ENCODE data around the gene IFNB1. TPM values are rescaled to one million over a fixed set of nuclear protein-coding genes. Genes with fewer than 3 reads are reported as not detected.

The IFNB1 gene
- total and polyA plus RNA-seq, 4 donors: not detected

DNA sequence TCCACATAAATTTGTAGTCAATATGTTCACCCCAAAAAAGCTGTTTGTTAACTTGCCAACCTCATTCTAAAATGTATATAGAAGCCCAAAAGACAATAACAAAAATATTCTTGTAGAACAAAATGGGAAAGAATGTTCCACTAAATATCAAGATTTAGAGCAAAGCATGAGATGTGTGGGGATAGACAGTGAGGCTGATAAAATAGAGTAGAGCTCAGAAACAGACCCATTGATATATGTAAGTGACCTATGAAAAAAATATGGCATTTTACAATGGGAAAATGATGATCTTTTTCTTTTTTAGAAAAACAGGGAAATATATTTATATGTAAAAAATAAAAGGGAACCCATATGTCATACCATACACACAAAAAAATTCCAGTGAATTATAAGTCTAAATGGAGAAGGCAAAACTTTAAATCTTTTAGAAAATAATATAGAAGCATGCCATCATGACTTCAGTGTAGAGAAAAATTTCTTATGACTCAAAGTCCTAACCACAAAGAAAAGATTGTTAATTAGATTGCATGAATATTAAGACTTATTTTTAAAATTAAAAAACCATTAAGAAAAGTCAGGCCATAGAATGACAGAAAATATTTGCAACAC is 6.6 kb upstream of the IFNB1 start (continued):
- TF ChIP-seq, protein P1, sequence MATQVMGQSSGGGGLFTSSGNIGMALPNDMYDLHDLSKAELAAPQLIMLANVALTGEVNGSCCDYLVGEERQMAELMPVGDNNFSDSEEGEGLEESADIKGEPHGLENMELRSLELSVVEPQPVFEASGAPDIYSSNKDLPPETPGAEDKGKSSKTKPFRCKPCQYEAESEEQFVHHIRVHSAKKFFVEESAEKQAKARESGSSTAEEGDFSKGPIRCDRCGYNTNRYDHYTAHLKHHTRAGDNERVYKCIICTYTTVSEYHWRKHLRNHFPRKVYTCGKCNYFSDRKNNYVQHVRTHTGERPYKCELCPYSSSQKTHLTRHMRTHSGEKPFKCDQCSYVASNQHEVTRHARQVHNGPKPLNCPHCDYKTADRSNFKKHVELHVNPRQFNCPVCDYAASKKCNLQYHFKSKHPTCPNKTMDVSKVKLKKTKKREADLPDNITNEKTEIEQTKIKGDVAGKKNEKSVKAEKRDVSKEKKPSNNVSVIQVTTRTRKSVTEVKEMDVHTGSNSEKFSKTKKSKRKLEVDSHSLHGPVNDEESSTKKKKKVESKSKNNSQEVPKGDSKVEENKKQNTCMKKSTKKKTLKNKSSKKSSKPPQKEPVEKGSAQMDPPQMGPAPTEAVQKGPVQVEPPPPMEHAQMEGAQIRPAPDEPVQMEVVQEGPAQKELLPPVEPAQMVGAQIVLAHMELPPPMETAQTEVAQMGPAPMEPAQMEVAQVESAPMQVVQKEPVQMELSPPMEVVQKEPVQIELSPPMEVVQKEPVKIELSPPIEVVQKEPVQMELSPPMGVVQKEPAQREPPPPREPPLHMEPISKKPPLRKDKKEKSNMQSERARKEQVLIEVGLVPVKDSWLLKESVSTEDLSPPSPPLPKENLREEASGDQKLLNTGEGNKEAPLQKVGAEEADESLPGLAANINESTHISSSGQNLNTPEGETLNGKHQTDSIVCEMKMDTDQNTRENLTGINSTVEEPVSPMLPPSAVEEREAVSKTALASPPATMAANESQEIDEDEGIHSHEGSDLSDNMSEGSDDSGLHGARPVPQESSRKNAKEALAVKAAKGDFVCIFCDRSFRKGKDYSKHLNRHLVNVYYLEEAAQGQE (IDR thresholded peaks at IDR 0.05): no peak
- TF ChIP-seq JUND (IDR thresholded peaks at IDR 0.05): no peak
- TF ChIP-seq, protein P2, sequence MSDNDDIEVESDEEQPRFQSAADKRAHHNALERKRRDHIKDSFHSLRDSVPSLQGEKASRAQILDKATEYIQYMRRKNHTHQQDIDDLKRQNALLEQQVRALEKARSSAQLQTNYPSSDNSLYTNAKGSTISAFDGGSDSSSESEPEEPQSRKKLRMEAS (IDR thresholded peaks at IDR 0.05): no peak
- no peak for TF ChIP-seq TAF1 (conservative IDR thresholded peaks at IDR 0.05)

DNA sequence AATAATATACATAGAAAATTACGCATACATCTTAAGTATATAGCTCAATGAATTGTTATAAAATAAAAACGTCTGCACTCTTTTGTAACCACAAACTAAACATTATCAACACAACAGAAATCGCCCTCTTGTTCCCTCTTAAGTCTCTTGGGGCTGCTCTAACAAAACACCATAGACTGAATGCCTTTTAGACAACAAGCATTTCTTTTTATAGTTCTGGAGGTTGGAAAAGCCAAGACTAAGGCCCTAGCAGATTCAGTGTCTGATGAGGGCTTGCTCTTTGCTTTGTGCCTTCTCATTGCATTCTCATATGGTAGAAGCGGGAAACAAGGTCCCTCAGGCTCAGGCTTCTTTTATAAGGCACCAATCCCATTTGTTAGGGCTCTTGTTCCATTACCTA is 4.9 kb upstream of the IFNB1 start:
- Histone ChIP-seq H3K9ac (ENCODE audit: low read depth in 1 of 2, low read length in 2 of 2) (no peak overlapping the region), H3K4me1 (ENCODE audit: control insufficient read depth in 4 of 4, insufficient read depth in 4 of 4, low read length in 3 of 4) (no peaks in the 10 kb centered on the region), H3K27ac (ENCODE audit: low read depth in 1 of 2, low read length in 2 of 2) (no peak overlapping the region), H3K9me3 (ENCODE audit: control insufficient read depth in 4 of 4, low read length in 3 of 4) (peaks cover 0 to 2% (median 0%) of the 10 kb centered on the region in 4 donors), H3K36me3 (ENCODE audit: control insufficient read depth in 4 of 4, insufficient read depth in 3 of 4, low read depth in 1 of 4, low read length in 3 of 4) (no peaks in the 10 kb centered on the region), H3K27me3 (ENCODE audit: control insufficient read depth in 4 of 4, insufficient read depth in 4 of 4, low read length in 3 of 4) (no peaks in the 10 kb centered on the region), H3K4me3 (ENCODE audit: low read depth in 1 of 3, low read length in 3 of 3) (no peak overlapping the region)
- TF ChIP-seq, protein P1 (IDR thresholded peaks at IDR 0.05): no peak
- TF ChIP-seq SP1 (IDR thresholded peaks at IDR 0.05) (no peak), GABPA (IDR thresholded peaks at IDR 0.05 in 1 of 2, conservative IDR thresholded peaks at IDR 0.05 in 1 of 2) (no peak), FOXA2 (IDR thresholded peaks at IDR 0.05) (no peak), YY1 (IDR thresholded peaks at IDR 0.05) (no peak), JUND (IDR thresholded peaks at IDR 0.05) (no peak), RXRA (IDR thresholded peaks at IDR 0.05) (no peak), RAD21 (IDR thresholded peaks at IDR 0.05) (no peak), TAF1 (conservative IDR thresholded peaks at IDR 0.05) (no peak), FOXA1 (IDR thresholded peaks at IDR 0.05) (no peak), HNF4G (IDR thresholded peaks at IDR 0.05) (no peak), EGR1 (IDR thresholded peaks at IDR 0.05; ENCODE audit: low read depth in 2 of 2) (no peak), HNF4A (conservative IDR thresholded peaks at IDR 0.05) (no peak)
- TF ChIP-seq, protein P3, sequence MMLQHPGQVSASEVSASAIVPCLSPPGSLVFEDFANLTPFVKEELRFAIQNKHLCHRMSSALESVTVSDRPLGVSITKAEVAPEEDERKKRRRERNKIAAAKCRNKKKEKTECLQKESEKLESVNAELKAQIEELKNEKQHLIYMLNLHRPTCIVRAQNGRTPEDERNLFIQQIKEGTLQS (IDR thresholded peaks at IDR 0.05): no peak
- TF ChIP-seq, protein P4, sequence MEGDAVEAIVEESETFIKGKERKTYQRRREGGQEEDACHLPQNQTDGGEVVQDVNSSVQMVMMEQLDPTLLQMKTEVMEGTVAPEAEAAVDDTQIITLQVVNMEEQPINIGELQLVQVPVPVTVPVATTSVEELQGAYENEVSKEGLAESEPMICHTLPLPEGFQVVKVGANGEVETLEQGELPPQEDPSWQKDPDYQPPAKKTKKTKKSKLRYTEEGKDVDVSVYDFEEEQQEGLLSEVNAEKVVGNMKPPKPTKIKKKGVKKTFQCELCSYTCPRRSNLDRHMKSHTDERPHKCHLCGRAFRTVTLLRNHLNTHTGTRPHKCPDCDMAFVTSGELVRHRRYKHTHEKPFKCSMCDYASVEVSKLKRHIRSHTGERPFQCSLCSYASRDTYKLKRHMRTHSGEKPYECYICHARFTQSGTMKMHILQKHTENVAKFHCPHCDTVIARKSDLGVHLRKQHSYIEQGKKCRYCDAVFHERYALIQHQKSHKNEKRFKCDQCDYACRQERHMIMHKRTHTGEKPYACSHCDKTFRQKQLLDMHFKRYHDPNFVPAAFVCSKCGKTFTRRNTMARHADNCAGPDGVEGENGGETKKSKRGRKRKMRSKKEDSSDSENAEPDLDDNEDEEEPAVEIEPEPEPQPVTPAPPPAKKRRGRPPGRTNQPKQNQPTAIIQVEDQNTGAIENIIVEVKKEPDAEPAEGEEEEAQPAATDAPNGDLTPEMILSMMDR (IDR thresholded peaks at IDR 0.05; ENCODE audit: low read depth, low read length, missing input control): no peak
- TF ChIP-seq, protein P2 (IDR thresholded peaks at IDR 0.05): no peak
- TF ChIP-seq, protein P5, sequence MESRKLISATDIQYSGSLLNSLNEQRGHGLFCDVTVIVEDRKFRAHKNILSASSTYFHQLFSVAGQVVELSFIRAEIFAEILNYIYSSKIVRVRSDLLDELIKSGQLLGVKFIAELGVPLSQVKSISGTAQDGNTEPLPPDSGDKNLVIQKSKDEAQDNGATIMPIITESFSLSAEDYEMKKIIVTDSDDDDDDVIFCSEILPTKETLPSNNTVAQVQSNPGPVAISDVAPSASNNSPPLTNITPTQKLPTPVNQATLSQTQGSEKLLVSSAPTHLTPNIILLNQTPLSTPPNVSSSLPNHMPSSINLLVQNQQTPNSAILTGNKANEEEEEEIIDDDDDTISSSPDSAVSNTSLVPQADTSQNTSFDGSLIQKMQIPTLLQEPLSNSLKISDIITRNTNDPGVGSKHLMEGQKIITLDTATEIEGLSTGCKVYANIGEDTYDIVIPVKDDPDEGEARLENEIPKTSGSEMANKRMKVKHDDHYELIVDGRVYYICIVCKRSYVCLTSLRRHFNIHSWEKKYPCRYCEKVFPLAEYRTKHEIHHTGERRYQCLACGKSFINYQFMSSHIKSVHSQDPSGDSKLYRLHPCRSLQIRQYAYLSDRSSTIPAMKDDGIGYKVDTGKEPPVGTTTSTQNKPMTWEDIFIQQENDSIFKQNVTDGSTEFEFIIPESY (IDR thresholded peaks at IDR 0.05): no peak
- 64% methylated on average over 4 of the region's 4 CpGs for WGBS
- no peak for DNase-seq (ENCODE audit: low spot score)

Data from liver (tissue), 9 donors.